ENCODE results near the gene ZNF496.

The ZNF496 gene

GRCh38 chr1:247326411-247327130 is 5.1 kb downstream of the ZNF496 start:
- DNase-seq = no peak

DNA sequence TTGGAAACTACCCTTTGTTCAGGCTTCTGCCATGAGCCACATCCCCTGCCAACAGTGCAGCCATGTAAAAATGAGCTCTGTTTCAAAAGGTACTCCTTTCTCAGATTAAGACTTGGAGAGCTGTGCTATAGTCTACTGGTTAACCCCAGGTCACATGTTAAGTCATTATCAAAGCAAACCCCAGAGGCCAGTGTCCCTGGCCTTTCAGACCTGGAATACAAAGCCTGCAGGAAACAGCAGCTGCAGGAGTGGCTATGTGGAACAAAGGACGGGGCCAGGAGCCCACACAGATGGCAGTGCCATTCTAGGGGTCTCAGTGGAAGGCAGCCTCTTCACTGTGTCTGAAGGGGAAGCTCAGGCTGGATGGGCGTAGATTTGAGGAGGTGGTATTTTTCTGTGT is 6.7 kb downstream of the ZNF496 start:
- no peak for DNase-seq

DNA sequence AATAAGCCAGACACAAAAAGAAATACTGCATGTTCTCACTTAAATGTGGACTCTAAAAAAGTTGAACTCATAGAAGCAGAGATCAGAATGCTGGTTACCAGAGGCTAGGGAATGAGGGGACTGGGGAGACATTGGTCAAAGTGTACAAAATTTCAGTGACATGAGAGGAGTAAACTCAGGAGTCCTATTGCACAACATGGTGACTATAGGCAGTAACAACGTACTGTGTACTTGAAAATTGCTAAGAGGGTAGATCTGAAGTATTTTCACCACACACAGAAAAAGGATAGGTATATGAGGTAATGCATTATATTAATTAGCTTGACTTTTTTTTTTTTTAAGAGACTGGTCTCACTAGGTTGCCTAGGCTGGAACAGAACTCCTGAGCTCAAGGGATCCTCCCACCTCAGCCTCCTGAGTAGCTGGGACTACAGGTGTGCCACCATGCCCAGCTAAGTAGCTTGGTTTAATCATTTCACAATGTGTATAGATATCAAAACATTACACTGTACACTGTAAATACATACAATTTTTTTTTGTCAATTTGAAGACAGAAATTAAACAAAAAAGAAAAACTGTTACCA is 7.4 kb downstream of the ZNF496 start:
- no peak for DNase-seq

DNA sequence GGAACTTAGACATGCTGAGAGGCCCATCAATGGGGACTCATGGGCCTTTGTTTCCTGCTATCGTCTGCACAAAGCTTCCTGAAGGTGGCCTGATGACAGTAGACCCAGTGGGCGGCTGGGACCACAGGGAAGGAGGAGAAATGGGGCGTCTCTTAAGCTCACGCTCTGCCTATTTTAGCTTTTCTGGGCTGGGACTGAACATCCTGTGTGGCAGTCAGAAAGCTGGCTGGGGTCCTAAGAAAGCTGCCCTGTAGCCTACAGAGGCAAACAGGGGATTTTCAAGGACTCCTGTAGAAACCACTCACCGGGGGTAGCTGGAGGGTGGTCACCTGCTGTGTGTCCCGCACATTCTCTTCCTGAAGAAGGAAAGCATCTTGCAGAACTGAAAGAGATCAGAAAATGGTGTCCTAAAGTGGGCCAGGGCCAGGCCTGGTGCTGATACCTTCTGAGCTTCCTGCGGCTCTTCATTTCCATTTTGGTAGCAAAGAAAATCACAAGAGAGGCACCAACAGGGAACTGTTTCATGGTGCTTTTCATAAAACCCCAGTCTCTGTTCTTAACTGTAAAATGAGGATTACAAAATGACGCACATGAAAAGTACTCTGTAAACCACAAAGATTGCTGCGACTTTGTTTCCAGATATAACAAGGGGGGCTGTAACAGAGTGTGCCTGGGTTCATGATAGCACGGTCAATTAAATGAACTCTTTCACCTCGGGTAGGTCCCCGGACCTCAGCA is 8.6 kb downstream of the ZNF496 start:
- DNase-seq = no peak

GRCh38 chr1:247322442-247322841 is 9.2 kb downstream of the ZNF496 start:
- DNase-seq = no peak

DNA sequence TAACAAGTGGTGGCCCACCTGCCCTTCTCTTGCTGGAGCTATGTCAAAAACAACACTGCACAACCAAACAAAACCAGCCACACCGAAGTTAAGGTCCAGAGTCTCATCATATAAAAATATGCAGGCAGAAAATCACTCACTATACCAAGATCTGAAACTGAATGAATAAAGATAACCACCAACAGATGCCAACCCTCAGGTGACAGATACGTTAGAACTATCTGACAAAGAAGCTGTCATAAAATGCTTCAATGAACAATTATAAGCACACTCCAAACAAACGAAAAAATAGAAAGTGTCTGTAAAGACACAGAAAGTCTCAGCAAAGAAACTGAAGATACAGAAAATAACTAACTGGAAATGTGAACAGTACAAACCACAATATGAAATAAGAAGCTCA is 14.0 kb downstream of the ZNF496 start:
- DNase-seq = no peak

- DNase-seq = no peak
Measured at GRCh38 chr1:247316590-247317197, 15.0 kb downstream of the ZNF496 start.

DNA sequence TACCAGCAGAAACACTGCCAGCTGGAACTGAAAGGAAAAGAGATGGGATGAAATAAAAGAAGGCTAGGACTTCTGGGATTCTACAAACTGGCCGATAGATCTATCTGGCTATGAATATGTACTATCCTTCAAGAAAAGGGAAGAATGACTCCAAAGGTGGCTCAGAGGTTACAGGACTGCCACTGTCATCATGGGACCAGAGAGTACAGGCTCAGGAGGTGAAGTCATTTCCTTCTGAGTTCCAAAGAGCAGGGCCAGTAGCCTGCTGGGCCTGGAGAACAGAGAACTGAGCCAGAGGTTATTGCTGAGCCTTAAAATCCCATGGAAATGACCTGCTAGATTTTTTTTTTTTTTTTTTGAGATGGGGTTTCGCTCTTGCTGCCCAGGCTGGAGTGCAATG is 27.6 kb downstream of the ZNF496 start:
- DNase-seq = no peak

GRCh38 chr1:247303216-247303615 is 28.5 kb downstream of the ZNF496 start:
- no peak for DNase-seq

DNA sequence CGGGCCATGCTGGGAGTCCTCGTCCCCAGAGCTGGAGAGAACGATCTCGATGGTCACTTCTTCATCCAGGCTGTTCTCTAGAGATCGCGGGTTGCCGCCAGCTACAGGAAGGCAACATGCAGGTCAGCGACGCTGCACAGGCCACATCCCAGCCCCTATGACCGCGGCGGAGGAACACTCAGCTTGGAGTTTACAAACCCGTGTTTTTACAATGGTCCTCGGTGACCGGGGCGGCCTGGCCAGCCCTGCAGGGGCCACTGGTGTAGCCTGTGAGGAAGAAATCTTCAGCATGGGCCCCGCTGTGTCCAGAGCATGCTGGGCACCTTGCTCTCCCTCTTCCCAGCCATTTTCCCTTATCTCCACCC is 30.5 kb downstream of the ZNF496 start:
- no peak for DNase-seq

- DNase-seq = no peak
Measured at GRCh38 chr1:247300491-247301175, 31.0 kb downstream of the ZNF496 start.

DNA sequence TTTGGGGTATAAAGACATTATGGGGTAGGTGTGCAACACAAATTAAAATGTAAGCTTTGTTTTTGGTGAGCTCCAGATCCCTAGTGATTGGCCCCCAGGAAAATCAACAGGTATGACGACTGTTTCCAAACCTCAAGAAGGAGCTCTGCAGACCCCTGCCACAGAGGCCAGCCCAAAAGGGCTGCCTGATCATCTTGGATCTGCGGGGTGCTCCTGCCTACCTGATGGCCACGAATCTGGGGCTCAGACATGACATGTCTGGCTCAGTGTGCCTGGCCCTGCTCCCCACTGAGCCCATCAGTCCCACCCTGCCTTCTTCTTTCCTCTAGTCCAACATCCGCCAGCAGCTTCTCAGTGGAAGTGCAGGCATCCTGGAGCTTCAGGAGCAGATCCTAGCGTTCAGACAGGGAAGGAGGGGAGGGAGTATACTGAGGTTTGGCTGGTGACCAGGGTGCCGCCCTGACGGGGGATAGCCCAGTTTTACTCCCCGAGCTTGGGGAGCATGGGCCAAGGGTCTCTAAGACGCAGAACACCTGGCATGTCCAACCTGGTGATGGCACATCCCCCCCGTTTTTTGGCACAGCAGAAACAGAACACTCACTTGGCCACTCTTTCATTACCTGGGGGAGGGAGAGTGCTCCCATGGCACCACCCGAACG is 31.8 kb downstream of the ZNF496 start:
- DNase-seq = no peak

DNA sequence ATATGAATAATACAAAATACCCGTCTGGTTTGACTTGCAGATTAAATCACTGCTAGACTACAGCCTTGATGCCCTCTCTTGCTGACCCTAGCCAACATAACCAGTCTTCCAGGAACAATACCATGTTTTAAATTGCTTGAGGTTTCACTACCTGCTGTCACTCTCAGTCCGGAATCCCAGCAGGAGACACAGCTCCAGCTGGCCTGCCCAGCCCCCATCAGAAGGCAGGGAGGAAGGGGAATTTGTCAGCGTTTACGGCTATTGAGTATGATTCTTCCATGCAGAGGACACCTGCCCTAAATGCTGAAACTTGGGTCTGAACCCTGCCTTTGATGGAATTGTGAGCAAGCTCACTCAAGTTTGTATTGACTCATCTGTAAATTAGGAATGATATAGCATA is 33.0 kb downstream of the ZNF496 start:
- no peak for DNase-seq

GRCh38 chr1:247298124-247298481 is 33.6 kb downstream of the ZNF496 start:
- DNase-seq = no peak

GRCh38 chr1:247297263-247298123 is 34.2 kb downstream of the ZNF496 start:
- no peak for DNase-seq

GRCh38 chr1:247296599-247297180 is 35.0 kb downstream of the ZNF496 start:
- no peak for DNase-seq

DNA sequence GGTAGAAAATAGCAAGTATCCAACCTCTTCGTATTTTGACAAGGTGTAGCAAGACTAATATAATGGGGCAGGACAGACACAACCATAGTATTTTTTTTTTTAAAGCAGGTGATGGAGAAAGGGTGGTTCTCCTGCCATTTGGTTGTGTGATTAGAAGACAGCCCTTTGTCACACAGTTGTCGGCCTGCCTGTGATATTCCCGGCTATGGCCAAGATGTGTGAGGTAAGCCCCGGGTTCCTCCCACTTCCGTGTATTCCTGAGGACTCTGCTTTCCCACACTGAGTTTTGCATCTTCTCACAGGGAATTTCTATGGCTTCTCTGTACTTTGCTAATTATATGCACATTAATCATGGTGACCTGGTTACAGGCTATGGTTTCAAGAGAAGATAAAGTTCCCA is 35.9 kb downstream of the ZNF496 start:
- no peak for DNase-seq

DNA sequence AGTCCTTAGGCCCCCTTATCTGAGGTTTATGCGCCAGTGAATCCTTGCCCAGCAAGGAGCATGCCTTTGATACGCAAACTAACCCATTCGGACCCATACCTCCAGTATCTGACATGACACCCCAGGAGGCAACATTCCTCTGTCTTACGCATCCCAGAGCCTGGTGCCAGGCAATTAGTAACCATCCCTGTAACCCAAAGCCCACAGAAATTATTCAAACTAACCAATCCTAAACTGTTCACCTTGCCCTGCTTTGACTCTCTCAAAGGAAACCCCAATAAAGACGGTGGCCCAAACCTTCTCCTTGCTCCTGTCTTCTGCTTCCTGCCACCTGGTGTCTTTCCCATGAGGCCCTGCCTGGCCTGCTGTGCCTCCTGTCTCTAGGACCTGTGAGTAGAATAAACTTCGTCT is 36.4 kb downstream of the ZNF496 start:
- no peak for DNase-seq

- no peak for DNase-seq
Measured at GRCh38 chr1:247294282-247294681, 37.4 kb downstream of the ZNF496 start.

- no peak for DNase-seq
Measured at GRCh38 chr1:247293047-247293446, 38.6 kb downstream of the ZNF496 start.

DNA sequence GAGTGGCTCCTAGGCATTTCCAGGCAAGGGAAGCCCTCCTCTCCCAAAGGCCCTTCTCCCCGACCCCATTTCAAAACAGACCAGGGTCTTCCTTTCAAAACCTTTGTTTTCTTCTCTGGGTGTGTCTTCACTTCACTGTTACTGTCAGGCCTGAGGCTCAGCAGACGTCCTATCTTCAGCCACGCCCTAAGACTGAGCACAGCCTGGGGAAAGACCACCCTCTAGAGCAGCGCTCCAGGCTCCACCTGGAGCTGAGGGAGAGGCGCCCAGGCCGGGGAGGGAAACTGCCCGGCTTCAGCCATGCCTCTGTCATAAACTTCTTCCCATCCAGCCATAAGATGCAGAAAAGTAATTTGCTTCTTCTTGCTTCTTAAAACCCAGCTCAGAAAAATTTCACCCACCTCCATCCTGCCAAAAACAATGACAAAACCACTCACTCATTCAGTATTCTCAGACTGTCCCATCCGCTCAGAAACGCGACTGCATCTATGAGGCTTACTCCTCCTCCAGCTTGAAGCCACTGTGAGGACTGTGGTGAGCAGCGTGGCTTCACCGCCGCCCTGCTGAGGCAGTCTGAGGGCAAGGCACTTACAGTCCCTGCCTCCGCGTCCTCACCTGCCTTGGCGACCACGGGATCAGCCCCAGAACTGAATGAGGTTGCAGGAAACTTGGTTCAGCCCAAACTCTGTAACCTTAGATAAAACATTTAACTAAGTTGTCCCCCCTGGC is 39.7 kb downstream of the ZNF496 start:
- no peak for DNase-seq

Data from NCI-H1436 treated with DMSO at 0.1 percent for 48 hours (cell line).